ENCODE data around the gene ZNF773.

ZNF773 gene

GRCh38 chr19:57546513-57546912, 46.8 kb downstream of the ZNF773 start:
- no peak for DNase-seq
- in situ Hi-C loops (cut with HindIII; ENCODE audit: low pct_ligation_motif_present, low pct_unique_long_range_greater_than_20kb, low sequenced_read_pairs) = no loop called here

GRCh38 chr19:57552432-57552831, 52.7 kb downstream of the ZNF773 start:
- in situ Hi-C loops (cut with HindIII; ENCODE audit: low pct_ligation_motif_present, low pct_unique_long_range_greater_than_20kb, low sequenced_read_pairs) = no loop called here
- no peak for DNase-seq

- DNase-seq = no peak
- in situ Hi-C loops (cut with HindIII; ENCODE audit: low pct_ligation_motif_present, low pct_unique_long_range_greater_than_20kb, low sequenced_read_pairs) = no loop called here
Observed at GRCh38 chr19:57557659-57558058, 57.9 kb downstream of the ZNF773 start.

Measured in ACHN (cell line).